GM18858 (cell line): Measurements from ENCODE around the gene PCGF1.

ENCODE experiments used
- ATAC-seq: cut with Tn5 transposase; IDR thresholded peaks from one replicate; pipeline ENCODE4 v1.9.1; 2021; ENCODE audit not compliant: unreplicated experiment

PCGF1 gene

DNA sequence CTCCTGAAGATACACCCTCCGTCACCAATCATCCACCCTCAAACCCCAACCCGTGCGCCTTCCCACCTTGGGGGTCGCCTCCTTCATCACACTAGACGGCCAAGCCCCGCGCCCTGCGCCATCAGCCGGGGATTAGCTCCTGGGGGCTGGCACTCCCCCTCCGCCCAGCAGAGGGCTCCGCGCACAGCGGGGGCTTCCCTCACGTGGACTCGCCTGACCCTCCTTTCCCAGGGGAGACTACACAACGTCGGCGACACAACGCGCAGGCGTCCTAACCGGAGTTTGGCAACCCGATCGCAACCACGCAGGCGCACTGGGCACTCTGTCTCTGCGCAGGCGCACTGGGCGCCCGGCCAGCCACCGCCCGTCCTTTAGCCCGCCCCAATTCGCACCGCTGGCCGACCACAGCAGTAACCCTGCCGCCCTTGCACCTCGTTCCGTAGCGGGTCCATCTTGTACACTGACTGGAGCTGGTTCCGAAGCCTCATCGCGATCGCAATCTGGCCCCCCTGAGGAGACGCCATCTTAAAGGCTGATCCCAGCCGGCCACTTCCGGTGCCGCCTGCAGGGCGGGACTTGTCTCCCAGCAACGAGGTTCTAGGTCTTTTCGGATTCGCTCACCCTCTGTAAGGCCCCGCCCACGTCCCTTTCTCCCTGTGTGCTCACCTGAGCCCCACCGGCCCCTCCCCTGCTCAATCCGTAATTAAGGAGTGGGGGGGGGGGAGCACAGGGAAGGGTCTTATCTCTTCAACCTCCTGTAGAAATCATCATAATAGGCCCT is at the start of gene PCGF1:
Gene PCGF1 (minus strand): TSS at position 551 of the 781 bp plus-strand sequence. CDS start 27 bp downstream, at position 524.
- peak; percentile 89 for ATAC-seq

DNA sequence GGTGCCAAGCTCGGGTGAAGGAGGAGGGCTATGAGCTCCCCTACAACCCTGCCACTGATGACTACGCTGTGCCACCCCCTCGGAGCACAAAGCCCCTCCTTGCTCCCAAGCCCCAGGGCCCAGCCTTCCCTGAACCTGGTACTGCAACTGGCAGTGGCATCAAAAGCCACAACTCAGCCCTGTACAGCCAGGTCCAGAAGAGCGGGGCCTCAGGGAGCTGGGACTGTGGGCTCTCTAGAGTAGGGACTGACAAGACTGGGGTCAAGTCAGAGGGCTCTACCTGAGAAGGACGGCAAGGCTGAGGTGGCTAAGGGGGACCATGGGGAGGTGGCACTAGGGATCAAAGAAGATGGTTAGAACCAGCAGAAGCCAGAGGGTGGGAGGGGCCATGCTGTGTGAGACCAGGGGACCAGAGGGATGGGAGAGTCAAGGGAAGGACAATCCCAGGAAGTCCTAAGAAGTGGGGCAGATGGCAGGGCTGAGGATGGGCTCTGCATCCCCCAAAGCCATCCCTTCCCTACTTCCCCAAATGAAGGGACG is 49.4 kb upstream of the PCGF1 start:
- ATAC-seq: no peak

GRCh38 chr2:74556159-74556558 is 48.7 kb upstream of the PCGF1 start:
- no peak for ATAC-seq

- ATAC-seq: no peak
These were observed 48.2 kb upstream of the PCGF1 start for GRCh38 chr2:74555610-74556103.

DNA sequence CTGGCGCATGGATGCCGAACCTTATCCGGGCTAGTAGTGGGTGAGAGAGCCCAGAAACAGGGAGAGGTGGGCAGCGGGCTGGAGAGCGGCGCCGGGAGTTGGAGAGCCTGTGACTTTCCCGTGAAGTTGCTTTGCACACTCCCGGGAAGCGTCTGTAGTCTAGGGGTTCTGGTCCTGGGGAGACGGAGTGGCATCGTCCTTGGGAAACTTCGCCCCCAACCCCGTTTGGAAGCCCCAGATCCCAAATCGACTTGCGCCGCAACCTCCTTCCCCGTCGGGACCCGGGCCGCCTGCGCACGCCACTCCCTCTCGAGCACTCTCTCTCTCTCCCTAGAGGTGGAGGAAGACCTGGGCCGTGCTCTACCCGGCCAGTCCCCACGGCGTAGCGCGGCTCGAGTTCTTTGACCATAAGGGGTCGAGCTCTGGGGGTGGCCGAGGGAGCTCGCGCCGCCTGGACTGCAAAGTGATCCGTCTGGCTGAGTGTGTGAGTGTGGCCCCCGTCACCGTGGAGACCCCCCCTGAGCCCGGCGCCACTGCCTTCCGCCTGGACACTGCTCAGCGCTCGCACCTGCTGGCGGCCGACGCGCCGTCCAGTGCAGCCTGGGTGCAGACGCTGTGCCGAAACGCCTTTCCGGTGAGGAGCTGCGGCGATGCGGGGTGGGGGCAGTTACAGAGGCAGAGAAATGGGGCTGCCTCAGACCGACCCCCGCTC is 47.5 kb upstream of the PCGF1 start:
- ATAC-seq: no peak

- peak; percentile 36 for ATAC-seq
These were observed 46.7 kb upstream of the PCGF1 start, which contains the start of the genes DOK1 and LOXL3 for GRCh38 chr2:74553892-74554819. DOK1 (plus strand) TSS chr2:74554720; CDS start chr2:74554755, 35 bp downstream. LOXL3 (minus strand) TSS chr2:74553942; CDS start chr2:74552634, 1,308 bp downstream.

DNA sequence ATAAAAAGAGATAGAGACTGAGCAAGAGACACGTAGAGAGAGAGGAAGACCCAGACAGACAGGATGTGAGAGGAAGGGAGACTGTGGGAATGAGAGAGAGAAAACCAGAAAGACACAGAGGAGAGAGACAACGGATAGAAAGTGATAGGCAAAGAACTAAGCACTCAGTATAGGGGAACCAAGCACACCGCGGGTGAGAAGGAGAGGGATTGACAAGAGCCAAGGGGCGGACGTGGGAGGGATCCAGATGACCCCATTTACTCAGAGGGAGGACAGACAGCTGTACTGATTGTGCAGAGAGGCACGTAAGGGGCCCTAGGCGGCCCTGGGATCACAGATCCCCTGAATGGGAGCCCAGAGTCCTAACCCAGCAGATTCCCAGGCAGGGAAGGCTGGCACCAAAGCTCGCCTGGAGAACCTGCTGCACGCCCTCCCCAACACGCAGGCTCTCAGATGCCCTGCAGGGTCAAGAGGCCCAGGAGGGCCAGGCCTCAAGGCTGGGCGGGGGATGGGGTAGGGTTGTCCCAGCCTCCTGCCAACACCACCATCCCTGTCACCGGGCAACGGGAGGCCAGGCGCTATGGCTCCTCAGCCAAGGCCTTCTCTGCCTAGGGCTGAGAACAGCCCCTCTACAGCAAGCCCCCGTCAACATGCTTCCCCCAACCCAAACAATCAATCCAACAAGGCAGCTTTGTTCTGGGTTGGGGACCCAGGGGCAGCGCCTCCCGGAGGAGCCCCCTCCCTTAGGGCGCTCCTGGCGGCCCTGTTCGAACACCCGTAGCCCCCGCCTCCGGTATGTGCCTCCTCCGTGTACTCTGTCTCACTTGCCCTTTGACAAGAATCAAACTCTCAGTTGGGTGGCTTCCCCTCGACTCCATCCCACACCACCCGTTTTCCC is 45.7 kb upstream of the PCGF1 start:
- ATAC-seq: no peak

DNA sequence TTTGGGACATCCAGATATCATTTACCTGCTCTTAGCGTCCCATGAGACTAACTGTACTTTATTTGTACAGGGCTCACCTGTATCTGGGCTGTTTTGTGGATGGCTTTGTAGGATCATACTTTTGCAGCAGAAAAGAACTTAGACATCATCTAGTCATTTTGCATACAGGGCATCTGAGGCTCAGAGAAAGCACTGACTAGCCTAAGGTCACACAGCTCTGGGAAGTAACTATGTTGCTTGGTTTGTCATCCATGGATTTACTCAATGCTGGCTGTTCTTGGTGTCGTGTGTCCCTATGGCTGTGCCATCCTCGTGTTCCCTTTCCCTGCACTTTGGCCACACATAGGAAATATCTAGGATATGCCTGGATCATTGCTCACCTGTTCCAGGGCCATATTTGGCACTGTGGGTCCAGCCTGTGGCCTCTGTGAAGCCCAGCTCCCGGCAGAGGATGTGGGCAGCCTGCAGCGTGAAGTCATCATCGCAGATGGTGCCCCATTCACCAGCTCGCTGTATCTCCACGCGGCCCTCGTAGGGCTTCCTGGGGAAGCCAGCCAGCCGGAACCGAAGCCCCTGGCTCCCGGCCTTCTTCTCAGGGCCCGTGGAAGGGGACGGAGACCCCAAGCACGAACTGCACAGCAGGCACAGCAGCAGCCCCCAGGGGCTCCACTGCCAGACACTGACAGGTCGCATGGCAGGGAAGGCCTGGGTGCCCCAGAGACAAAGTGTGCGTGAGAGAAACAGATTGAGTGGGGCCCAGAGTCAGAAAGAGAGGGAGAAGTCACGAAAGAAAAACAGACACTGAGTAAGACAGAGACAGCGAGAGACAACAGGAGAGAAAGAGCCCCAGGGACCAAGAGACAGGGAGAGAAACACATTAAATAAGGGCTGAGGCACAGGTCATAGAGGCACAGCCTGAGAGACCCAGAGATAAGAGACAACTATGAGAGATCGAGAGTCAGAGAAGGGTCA is 44.7 kb upstream of the PCGF1 start:
- no peak for ATAC-seq

- ATAC-seq: no peak
These were observed 44.0 kb upstream of the PCGF1 start for GRCh38 chr2:74551530-74551929.

DNA sequence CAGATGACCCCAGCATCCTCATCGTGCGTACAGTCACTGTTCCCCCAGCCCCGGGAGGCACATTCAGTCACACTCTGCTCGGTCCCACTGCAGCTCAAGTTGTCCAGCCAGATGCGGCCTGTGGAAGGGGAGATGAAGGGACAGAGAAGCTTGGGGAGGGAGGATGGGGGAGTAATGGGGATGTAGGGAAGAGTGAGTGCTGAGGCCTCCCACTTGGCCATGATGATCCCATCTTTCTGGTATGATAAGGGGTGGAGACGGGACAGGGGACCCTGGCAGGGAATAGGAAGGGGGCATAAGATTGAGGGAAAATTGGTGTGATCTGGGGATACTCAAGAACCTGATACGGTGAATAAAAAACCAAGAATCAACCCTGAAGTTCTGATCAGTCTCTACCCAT is 42.7 kb upstream of the PCGF1 start:
- no peak for ATAC-seq

DNA sequence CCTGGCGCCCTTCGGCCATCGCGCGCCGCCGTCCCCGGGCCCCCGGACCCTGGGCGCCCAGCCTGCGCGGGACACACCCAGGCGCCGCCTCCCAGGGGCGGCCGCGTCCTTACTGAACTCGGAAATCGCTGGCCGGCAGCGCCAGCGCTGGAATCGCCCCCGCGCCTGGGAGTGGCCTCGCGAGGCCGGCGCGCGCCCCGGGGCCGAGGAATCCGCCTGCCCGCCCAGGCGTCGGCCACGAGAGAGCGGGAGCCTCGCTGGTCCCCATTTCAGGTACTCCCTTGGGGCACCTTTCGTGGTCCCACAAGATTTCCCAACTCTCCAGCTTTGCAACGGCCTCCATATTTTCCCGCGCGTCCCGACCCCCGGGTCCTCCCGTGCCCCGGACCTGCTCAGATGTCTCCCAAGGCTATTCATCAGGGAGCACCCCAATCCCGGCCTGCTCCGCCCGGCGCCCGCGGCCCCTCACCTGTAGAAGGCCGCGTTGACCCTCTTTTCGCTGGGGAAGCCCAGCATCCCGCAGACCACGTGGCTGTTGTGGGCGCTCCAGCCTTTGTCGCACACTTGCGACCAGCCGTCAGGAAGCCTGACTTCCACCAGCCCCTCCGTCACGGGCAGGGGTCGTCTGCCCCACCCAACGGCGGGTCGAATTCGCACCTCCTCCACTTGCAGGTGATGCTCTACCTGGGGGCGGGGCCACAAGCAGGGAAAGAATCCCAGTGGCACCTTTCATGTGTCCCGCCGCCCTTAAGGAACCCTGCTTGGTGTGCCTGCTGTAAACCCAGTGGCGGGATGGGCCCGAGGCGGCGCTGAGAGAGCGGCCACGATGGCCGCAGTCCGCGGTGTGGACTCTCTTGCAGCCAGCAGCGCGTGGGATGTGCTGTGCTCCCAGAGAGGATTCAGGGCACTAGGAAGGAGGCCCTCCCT is 41.7 kb upstream of the PCGF1 start:
- no peak for ATAC-seq

DNA sequence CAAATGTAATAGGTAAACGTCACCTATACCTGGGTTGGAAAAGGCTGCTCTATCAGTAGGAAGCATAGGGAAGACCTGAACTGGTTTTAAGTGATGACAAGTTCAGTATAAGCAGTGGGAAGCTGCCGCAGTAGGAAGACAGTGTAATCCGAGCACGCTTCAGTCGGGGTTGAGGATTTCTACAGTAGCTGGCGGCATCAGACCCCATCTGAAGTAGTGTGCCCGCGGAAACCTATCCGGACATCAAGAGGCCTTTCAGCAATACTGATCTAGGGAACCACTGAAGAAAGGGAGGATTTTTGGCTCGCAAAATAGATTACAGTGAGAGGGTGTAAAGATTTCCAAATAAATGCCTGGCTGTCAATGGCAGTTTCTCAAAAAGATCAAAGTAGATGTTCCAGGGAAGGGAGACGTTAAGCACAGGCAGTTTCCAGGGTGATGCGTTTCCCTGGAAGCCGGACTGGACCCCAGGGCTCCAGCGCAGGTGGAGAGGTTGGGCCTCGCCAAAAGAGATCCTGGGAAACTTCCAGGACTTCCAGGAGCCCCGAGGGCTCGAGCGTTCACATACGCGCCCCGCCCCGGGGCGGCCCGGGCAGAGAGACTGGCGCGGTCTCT is 40.9 kb upstream of the PCGF1 start:
- no peak for ATAC-seq

GRCh38 chr2:74546004-74546403 is 38.5 kb upstream of the PCGF1 start:
- no peak for ATAC-seq

DNA sequence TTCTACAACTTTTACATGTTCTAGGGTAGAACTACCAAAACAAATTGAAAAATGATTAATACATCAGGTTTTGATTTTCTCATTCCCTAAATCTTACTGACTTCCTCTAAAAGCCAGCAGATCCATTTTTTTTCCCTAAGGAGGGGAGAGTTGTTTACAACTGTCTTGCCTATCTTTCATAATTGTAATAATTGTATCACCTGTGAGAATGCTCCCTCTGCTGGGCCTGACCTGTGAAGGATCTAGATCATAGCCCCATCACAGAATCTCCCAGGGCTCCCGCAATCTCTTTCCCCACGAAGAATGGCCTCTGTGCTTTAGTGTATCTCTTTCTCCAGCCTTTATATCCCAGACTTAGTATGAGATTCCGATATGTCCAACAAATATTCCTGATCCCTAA is 37.1 kb upstream of the PCGF1 start:
- ATAC-seq: no peak

GRCh38 chr2:74542978-74543377 is 35.5 kb upstream of the PCGF1 start:
- no peak for ATAC-seq

DNA sequence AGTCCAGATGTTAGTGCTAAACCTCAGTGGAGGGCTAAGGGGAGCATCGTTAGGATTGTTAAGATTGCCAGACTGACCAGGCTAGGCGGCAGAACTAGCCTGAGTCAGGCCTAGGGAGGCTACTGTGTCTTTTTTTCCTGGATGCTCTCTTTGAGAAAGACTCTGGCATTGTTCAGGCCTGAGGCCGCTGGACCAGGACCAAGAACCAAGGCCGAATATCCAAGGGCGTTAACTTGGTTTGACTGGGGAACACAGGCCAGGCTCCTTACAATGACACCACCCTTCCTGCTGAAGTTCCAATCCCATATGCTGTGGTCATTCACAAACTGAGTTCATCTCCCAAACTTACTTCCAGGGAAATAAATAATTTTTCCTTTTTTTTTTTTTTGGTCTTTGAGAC is 32.8 kb upstream of the PCGF1 start:
- ATAC-seq: no peak

DNA sequence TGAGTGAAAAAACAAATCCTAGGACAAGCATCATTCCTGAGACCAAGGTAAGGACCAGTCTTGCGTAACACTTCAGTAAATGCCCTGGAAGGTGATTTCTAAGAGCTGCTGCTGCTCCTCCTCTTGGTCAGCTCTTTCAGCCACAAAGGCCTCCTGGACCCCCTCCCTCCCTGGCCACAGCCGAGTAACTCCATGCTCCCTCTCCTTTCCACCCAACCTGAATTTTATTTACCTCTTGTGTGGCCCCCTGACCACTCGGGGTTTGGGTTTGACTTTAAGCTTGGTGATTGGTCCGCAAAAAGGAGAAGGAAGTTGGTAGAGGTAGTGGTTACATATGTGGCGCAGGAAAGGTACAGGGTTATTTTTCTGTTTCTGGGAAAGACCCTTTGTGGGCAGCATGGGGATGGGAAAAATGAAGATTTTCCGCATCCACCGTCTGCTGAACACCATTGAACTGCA is 31.4 kb upstream of the PCGF1 start:
- no peak for ATAC-seq
